Liver (tissue), 2 donors: Measurements from ENCODE around the gene MEF2A.

Experiments used
- SP1 ChIP-seq: IDR thresholded peaks from 2 replicates; pipeline ENCODE4 v1.6.1; 2018; ENCODE audit warnings: antibody characterized with exemption, mild to moderate bottlenecking
- TF ChIP-seq, protein P1 (sequence below): IDR thresholded peaks from 2 replicates; pipeline ENCODE4 v1.6.1; 2016; ENCODE audit warnings: antibody characterized with exemption
- donor health status: healthy.

DNA sequence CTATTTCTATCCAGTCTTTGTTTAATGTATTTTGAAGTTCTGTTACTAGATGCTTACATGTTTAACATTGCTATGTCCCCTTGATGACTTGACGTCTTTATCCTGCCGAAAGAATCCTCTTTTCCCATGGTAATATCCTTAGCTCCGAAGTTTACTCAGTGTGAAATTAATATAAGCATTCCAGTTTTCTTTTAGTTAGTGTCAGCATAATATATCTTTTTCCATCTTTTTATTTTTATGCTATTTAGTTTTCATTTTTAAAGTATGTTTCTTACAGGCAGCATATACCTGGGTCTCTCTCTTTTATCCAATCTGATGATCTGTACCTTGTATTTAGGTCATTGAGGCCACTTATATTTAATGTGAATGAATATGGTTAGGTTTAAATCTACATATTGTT, 39.1 kb upstream of the MEF2A start:
- no peak for TF ChIP-seq SP1
- TF ChIP-seq, protein P1, sequence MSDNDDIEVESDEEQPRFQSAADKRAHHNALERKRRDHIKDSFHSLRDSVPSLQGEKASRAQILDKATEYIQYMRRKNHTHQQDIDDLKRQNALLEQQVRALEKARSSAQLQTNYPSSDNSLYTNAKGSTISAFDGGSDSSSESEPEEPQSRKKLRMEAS = no peak
